DND-41 (cell line): ENCODE data around the gene PACRG.

ENCODE experiments used
- ATAC-seq: fragments of 200-7000 bp; cut with Tn5 transposase; 3 replicates; pipeline ENCODE4 v1.9.1; 2021; ENCODE audit warnings: low read depth; ENCODE audit not compliant: insufficient read depth
- DNase-seq: peaks from one replicate; pipeline ENCODE4 v3.0.0-alpha.2; 2020
- H2AFZ ChIP-seq: 2 replicates; pipeline ENCODE4 v1.6.0; 2012; ENCODE audit warnings: low read depth, low read length
- H3K27ac ChIP-seq: 2 replicates; pipeline ENCODE4 v1.5.1; 2012; ENCODE audit warnings: low read length, inconsistent platforms
- H3K27me3 ChIP-seq: fragments of 200-600 bp; sonication (generic); 2 replicates; pipeline ENCODE4 v1.6.0; 2012; ENCODE audit warnings: low read length, mild to moderate bottlenecking, inconsistent platforms; ENCODE audit not compliant: insufficient read depth, poor library complexity
- H3K36me3 ChIP-seq: 2 replicates; pipeline ENCODE4 v1.5.1; 2012; ENCODE audit warnings: low read length, inconsistent platforms; ENCODE audit not compliant: insufficient read depth
- H3K4me1 ChIP-seq: 2 replicates; pipeline ENCODE4 v1.5.1; 2012; ENCODE audit warnings: mild to moderate bottlenecking, low read length; ENCODE audit not compliant: insufficient read depth
- H3K4me2 ChIP-seq: 2 replicates; pipeline ENCODE4 v1.6.0; 2012; ENCODE audit warnings: mild to moderate bottlenecking, moderate library complexity, low read length, inconsistent platforms; ENCODE audit not compliant: insufficient read depth
- H3K4me3 ChIP-seq, 2 experiments: fragments of 200-600 bp in 1 of 2; shearing (Covaris generic) in 1 of 2; 2 replicates each; pipeline ENCODE4 v1.5.1; 2012 to 2016; ENCODE audit warnings: inconsistent platforms in 2 of 2, low read length in 2 of 2, mild to moderate bottlenecking in 2 of 2, low read depth in 1 of 2, moderate library complexity in 1 of 2
- H3K79me2 ChIP-seq: 2 replicates; pipeline ENCODE4 v1.6.0; 2012; ENCODE audit warnings: low read length, inconsistent platforms; ENCODE audit not compliant: insufficient read depth
- H3K9ac ChIP-seq: 2 replicates; pipeline ENCODE4 v1.6.0; 2012; ENCODE audit warnings: low read depth, mild to moderate bottlenecking, inconsistent platforms, low read length, moderate library complexity
- H3K9me3 ChIP-seq: 2 replicates; pipeline ENCODE4 v1.5.1; 2012; ENCODE audit warnings: low read length, moderate library complexity, mild to moderate bottlenecking, inconsistent platforms; ENCODE audit not compliant: insufficient read depth, severe bottlenecking
- H4K20me1 ChIP-seq: 2 replicates; pipeline ENCODE4 v1.6.0; 2012; ENCODE audit warnings: low read length; ENCODE audit not compliant: insufficient read depth
- EZH2 ChIP-seq: IDR thresholded peaks from 3 replicates; pipeline ENCODE4 v1.6.1; 2012; ENCODE audit warnings: borderline replicate concordance, low read depth, mild to moderate bottlenecking, moderate library complexity, low read length, inconsistent platforms; ENCODE audit not compliant: severe bottlenecking
- TF ChIP-seq, protein P1 (sequence below): IDR thresholded peaks from 2 replicates; pipeline ENCODE4 v1.5.1; 2012; ENCODE audit warnings: borderline replicate concordance, low read length, moderate library complexity, mild to moderate bottlenecking; ENCODE audit not compliant: poor library complexity, severe bottlenecking; ENCODE audit errors: extremely low read depth

Gene PACRG

DNA sequence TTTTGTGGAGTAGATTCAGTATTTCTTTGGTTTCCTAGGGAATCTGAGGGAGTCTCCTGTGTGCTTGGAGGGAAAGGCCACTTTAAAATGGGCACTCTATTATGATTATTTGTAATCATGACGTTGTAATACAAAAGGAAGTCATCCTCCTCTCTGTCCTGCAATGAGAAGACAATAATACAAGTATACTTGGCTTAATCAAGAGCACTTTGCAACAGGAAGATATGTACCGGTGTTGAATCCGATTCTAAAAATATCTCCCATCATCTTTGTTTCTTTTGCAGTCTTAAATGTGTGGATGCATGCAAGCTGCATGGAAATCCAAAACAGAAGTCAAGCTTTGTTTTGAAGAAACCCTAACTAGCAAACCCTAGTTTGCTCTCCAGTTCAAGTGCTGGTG, 592.6 kb downstream of the PACRG start:
- Histone ChIP-seq H3K9ac (no peak overlapping the region), H3K79me2 (no peaks in the 10 kb centered on the region), H3K9me3 (peaks cover 2% of the 10 kb centered on the region), H4K20me1 (no peaks in the 10 kb centered on the region), H3K36me3 (no peaks in the 10 kb centered on the region), H2AFZ (no peak overlapping the region), H3K27ac (no peak overlapping the region), H3K27me3 (no peaks in the 10 kb centered on the region), H3K4me1 (no peaks in the 10 kb centered on the region), H3K4me3 (no peak overlapping the region), H3K4me2 (no peak overlapping the region)
- ATAC-seq (no peak), DNase-seq (no peak)
- TF ChIP-seq, protein P1, sequence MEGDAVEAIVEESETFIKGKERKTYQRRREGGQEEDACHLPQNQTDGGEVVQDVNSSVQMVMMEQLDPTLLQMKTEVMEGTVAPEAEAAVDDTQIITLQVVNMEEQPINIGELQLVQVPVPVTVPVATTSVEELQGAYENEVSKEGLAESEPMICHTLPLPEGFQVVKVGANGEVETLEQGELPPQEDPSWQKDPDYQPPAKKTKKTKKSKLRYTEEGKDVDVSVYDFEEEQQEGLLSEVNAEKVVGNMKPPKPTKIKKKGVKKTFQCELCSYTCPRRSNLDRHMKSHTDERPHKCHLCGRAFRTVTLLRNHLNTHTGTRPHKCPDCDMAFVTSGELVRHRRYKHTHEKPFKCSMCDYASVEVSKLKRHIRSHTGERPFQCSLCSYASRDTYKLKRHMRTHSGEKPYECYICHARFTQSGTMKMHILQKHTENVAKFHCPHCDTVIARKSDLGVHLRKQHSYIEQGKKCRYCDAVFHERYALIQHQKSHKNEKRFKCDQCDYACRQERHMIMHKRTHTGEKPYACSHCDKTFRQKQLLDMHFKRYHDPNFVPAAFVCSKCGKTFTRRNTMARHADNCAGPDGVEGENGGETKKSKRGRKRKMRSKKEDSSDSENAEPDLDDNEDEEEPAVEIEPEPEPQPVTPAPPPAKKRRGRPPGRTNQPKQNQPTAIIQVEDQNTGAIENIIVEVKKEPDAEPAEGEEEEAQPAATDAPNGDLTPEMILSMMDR: no peak
- TF ChIP-seq EZH2: no peak

DNA sequence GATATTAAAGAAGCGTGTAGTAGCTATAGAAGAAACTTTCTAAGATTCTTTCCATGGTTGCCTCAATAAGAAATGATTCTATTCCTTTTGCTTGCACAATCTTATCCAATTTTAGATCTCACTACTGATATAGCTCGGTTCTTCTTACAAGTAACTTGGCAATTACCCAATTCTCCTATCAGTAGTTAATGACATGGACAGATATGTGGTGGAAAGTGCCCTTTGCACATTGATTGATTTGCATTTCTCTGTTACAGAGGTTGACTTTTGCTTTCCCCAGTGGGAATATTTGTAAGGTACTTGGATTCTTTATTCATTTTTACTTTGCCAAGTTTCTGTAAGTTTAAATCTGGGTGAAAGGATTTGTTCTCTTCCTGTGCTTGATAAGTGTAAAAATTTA, 593.0 kb downstream of the PACRG start:
- DNase-seq (no peak), ATAC-seq (no peak)
- TF ChIP-seq, protein P1: no peak
- no peak for TF ChIP-seq EZH2
- Histone ChIP-seq H3K4me1 (no peaks in the 10 kb centered on the region), H4K20me1 (no peaks in the 10 kb centered on the region), H3K4me2 (no peak overlapping the region), H3K27me3 (no peaks in the 10 kb centered on the region), H3K9me3 (peaks cover 2% of the 10 kb centered on the region), H3K36me3 (no peaks in the 10 kb centered on the region), H3K4me3 (no peak overlapping the region), H3K9ac (no peak overlapping the region), H2AFZ (no peak overlapping the region), H3K79me2 (no peaks in the 10 kb centered on the region), H3K27ac (no peak overlapping the region)

DNA sequence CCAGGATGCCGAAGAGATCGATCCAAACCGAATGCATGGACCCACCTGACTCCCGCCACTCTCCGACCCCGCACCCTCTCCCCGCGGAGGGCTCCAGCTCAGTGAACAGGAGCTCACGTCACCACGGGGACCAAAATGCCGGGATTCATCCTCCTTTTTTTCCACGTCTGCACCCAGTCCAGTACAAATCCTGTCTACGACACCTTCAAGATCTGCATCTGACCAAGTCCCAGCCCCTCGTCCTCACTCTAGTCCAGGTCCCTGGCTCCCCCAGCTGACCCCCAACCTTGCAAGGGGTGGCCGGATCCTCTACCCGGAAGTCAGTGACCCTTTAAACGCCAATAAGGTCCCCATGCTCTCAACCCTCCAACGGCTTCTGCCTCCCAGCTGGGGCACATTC, 593.9 kb downstream of the PACRG start:
- Histone ChIP-seq H3K4me2 (no peak overlapping the region), H3K27me3 (no peaks in the 10 kb centered on the region), H3K4me1 (no peaks in the 10 kb centered on the region), H3K79me2 (no peaks in the 10 kb centered on the region), H3K9me3 (peaks cover 2% of the 10 kb centered on the region), H4K20me1 (no peaks in the 10 kb centered on the region), H2AFZ (no peak overlapping the region), H3K4me3 (no peak overlapping the region), H3K27ac (no peak overlapping the region), H3K36me3 (no peaks in the 10 kb centered on the region), H3K9ac (no peak overlapping the region)
- ATAC-seq (no peak), DNase-seq (no peak)
- no peak for TF ChIP-seq EZH2
- TF ChIP-seq, protein P1: no peak

DNA sequence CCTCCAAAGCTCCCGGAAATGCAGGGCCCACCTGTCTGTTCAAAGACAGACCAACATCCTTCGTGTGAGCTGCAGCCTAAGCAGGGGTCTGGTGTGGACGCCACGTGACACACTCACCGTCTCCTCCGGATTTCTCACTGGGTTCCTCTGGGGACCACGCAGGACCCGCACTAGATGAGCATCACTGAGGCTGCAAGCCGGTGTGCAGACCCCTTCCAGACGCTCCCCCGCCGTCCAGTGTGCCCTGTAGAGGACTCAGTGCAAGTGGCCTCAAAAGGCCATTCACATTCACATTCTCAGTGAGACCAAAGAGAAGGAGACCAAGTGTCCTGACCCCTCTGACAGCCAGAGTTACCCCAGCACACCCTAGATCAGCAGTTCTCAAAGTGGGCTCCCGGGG, 595.5 kb downstream of the PACRG start:
- ATAC-seq: no peak
- no peaks in the 10 kb centered on the region for H3K4me1 ChIP-seq
- no peak overlapping the region for H3K4me3 ChIP-seq
- H3K9me3 ChIP-seq: peaks cover 2% of the 10 kb centered on the region
- no peaks in the 10 kb centered on the region for H3K36me3 ChIP-seq
- no peak overlapping the region for H3K27ac ChIP-seq
- no peak overlapping the region for H2AFZ ChIP-seq
- H3K4me2 ChIP-seq: no peak overlapping the region
- no peaks in the 10 kb centered on the region for H4K20me1 ChIP-seq
- TF ChIP-seq, protein P1: no peak
- TF ChIP-seq EZH2: no peak
- H3K27me3 ChIP-seq: no peaks in the 10 kb centered on the region
- DNase-seq: no peak
- H3K9ac ChIP-seq: no peak overlapping the region
- no peaks in the 10 kb centered on the region for H3K79me2 ChIP-seq
